Mononuclear cell (primary cell): ENCODE measurements around the gene HIBADH. TPM values are rescaled to one million over a fixed set of nuclear protein-coding genes. Genes with fewer than 3 reads are reported as not detected.

Source experiments
- H3K27me3 ChIP-seq: 2 replicates; pipeline ENCODE4 v1.6.0; 2011; ENCODE audit warnings: low read length, control low read depth; ENCODE audit not compliant: insufficient read depth
- H3K4me1 ChIP-seq: 2 replicates; pipeline ENCODE4 v1.5.1; 2011; ENCODE audit warnings: mild to moderate bottlenecking, low read length, control low read depth; ENCODE audit not compliant: insufficient read depth
- H3K4me3 ChIP-seq: 2 replicates; pipeline ENCODE4 v1.5.1; 2011; ENCODE audit warnings: mild to moderate bottlenecking, low read length, moderate library complexity
- H3K9me3 ChIP-seq: 2 replicates; pipeline ENCODE4 v1.5.1; 2011; ENCODE audit warnings: low read depth, mild to moderate bottlenecking, control low read depth, low read length
- total RNA-seq: library from RNA; depleted of rRNA; stranded (reverse); fragments of >200 nt; gene quantifications from one replicate; pipeline ENCODE4 v1.2.3, GENCODE V29; 2012

HIBADH gene
- total RNA-seq, 1 donor = 6.6 TPM

DNA sequence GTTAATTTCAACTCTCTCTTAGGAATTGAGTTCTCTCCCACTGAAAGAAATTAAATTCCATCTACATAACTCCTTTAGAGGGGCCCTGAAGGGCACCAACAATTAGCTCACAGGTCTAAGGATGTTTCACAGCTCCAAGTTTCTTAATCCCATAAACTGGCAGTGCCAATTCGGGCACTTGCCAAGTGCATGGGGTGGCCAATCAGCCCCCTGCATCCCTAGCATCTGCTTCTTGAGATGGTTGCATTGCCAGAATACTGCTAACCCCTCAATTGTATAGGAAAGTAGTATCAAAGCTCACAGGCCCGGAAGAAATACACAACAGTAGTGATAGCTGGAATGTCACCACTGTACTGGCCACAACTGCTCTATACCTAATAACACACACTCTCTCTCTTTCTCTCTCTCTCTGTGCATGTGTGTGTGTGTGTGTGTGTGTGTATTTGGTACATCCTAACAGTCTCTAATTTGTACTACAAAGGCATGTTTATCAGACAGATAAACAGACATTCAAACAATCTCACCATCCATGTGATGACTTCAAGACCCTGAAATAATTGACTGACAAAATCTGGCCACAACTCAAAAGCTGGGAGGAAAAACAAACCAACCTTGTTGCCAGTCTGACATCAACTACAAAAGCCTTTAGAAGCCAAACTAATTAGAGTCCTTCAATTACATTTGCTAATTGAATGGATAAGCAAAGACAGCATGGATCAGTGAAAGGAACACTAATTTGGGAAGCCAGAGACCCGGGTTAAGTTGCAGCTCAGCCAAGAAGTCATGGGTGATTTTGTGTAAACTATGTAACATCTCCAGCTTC lies 27.8 kb downstream of the HIBADH start:
- Histone ChIP-seq H3K4me3 (no peak overlapping the region), H3K9me3 (no peaks in the 10 kb centered on the region), H3K4me1 (no peaks in the 10 kb centered on the region), H3K27me3 (no peaks in the 10 kb centered on the region)

DNA sequence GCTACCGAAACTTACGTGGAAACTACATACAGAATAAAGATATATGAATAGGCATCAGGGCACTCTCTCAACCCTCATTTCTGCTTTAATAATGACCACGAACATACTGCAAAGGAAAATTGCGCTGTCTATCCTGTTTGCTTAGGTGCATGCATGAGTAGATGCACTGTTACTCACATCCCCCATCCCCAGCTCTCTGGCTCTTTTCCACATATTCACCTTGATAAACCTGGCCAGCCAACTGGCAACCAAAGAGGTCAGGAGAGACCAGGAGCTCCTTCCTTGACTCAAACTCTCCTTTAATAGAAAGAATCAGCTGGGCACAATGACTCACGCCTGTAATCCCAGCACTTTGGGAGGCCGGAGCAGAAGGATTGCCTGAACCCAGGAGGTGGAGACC lies 29.6 kb downstream of the HIBADH start:
- no peaks in the 10 kb centered on the region for H3K27me3 ChIP-seq
- no peaks in the 10 kb centered on the region for H3K4me1 ChIP-seq
- H3K9me3 ChIP-seq = no peaks in the 10 kb centered on the region
- no peak overlapping the region for H3K4me3 ChIP-seq

- Histone ChIP-seq H3K4me1 (no peaks in the 10 kb centered on the region), H3K27me3 (no peaks in the 10 kb centered on the region), H3K4me3 (no peak overlapping the region), H3K9me3 (no peaks in the 10 kb centered on the region)
Observed at GRCh38 chr7:27631391-27631790, 31.3 kb downstream of the HIBADH start.

- Histone ChIP-seq H3K4me3 (no peak overlapping the region), H3K4me1 (no peaks in the 10 kb centered on the region), H3K9me3 (no peaks in the 10 kb centered on the region), H3K27me3 (no peaks in the 10 kb centered on the region)
Observed at GRCh38 chr7:27627146-27627545, 35.5 kb downstream of the HIBADH start.

- peaks cover 25% of the 10 kb centered on the region for H3K9me3 ChIP-seq
- no peak overlapping the region for H3K4me3 ChIP-seq
Observed at GRCh38 chr7:27619492-27619891, 43.2 kb downstream of the HIBADH start.

GRCh38 chr7:27617651-27618381 lies 44.9 kb downstream of the HIBADH start:
- Histone ChIP-seq H3K4me1 (no peaks in the 10 kb centered on the region), H3K27me3 (no peaks in the 10 kb centered on the region), H3K4me3 (no peak overlapping the region), H3K9me3 (peaks cover 25% of the 10 kb centered on the region)

More at GRCh38 chr7:27619492-27619891, 43.2 kb downstream of the HIBADH start:
- Histone ChIP-seq H3K4me1 (no peaks in the 10 kb centered on the region), H3K27me3 (no peaks in the 10 kb centered on the region)

DNA sequence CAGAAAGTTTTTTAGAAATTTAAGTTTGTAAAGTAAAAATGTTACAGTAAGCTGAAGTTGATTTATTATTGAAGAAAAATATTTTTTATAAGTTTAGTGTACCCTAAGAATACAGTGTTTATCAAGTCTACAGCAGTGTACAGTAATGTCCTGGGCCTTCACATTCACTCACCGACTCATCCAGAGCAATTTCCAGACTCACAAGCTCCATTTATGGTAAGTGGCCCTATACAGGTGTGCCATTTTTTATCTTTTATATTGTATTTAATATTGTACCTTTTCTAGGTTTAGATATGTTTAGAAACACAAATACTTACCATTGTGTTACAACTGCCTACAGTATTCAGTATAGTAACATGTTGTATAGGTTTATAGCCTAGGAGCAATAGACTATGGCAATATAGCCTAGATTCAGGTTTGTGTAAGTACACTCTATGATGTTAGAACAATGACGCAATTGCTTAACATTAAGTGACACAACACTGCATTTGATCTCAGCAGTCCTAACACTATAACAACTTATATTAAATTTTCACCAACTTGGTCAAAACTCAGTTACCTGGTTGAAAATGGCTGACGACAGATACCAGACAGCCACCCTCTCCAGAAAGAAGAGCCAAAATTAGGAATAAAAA lies 45.7 kb downstream of the HIBADH start:
- Histone ChIP-seq H3K4me3 (no peak overlapping the region), H3K4me1 (no peaks in the 10 kb centered on the region), H3K9me3 (peaks cover 25% of the 10 kb centered on the region), H3K27me3 (no peaks in the 10 kb centered on the region)

GRCh38 chr7:27616186-27616491 lies 46.5 kb downstream of the HIBADH start:
- Histone ChIP-seq H3K4me3 (no peak overlapping the region), H3K9me3 (peaks cover 24% of the 10 kb centered on the region), H3K4me1 (no peaks in the 10 kb centered on the region), H3K27me3 (no peaks in the 10 kb centered on the region)

GRCh38 chr7:27615420-27616185 lies 47.1 kb downstream of the HIBADH start:
- Histone ChIP-seq H3K4me1 (no peaks in the 10 kb centered on the region), H3K27me3 (no peaks in the 10 kb centered on the region), H3K9me3 (peaks cover 19% of the 10 kb centered on the region), H3K4me3 (no peak overlapping the region)

DNA sequence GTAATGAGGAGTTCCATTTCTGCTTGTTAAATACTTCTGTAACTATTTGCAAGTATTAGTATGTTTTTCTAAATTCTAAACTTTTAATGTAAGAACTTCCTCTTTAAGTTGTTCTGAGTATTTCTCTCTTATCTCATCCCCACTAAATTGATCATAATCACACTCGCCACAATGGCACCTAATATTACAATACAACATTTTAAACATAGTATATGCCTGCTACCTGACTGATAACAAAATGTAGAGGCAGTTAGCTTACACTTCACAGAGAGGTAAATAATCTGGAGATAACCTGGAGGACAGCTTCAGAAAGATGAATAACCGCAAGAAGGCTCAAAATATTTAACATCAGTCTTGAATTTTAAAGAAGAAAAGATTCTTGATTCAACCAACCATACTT lies 48.6 kb downstream of the HIBADH start:
- Histone ChIP-seq H3K4me1 (no peaks in the 10 kb centered on the region), H3K4me3 (no peak overlapping the region), H3K9me3 (peaks cover 4% of the 10 kb centered on the region), H3K27me3 (no peaks in the 10 kb centered on the region)

DNA sequence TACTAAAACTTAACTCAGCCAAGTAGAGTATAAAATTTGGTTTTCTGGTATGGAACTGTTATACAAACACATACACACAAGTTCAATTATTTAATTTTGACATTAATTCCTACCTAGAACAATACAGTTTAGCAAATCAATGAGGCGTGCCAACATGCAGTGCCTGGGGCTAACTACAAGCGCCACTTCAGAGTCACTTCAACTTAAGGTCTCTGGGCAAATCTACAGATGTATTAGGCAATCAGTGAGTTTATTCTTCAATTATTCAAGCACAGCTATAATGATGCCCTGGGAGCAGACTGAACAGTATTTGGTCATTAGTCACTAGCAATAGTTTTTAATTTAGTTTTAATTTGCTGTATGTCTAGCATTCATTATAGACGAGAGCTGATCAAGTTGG lies 51.6 kb downstream of the HIBADH start:
- H3K27me3 ChIP-seq = no peaks in the 10 kb centered on the region
- H3K4me1 ChIP-seq = no peaks in the 10 kb centered on the region
- H3K9me3 ChIP-seq = no peaks in the 10 kb centered on the region
- H3K4me3 ChIP-seq = no peak overlapping the region

DNA sequence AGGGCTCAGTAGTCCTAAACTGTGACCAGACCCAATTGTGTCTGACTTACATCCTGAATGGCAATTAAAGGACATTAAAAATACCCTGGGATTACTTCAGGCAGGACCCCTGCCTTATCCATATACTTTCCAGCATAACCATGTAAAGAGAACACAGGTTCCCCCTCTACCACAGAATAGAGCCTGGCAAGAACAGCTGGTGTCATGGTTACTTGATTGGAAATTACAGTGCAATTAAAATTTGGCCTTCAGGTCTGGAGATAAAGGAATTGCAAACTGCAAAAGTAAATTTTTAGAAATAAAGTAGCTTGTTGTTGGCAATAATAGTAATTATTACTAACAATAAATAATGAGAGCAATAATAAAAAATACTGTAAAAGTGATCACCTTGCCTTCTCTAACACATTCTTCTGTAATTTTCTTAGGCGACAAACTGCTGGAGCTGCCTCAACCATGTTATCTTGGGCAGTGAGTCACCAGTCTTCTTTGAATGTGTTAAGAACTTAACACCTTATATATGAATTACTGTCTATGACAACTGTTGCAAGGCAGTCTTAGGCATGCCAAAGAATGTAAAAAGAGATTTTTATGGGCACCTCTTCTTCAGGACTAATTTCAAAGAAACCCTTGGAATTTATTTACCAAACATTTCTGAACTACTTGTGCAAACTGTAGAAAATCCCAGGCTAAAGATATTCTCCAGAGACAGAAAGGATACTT lies 53.7 kb downstream of the HIBADH start:
- Histone ChIP-seq H3K4me3 (no peak overlapping the region), H3K4me1 (no peaks in the 10 kb centered on the region), H3K9me3 (no peaks in the 10 kb centered on the region), H3K27me3 (no peaks in the 10 kb centered on the region)

GRCh38 chr7:27607210-27607606 lies 55.5 kb downstream of the HIBADH start:
- Histone ChIP-seq H3K4me1 (no peaks in the 10 kb centered on the region), H3K4me3 (no peak overlapping the region), H3K9me3 (no peaks in the 10 kb centered on the region), H3K27me3 (no peaks in the 10 kb centered on the region)
